WERI-Rb-1 (cell line): ENCODE measurements around the gene GNG7.
A peak's percentile ranks its signal among the peaks of the same experiment; 100 is the strongest.

ENCODE experiments used
- DNase-seq: peaks from one replicate; pipeline ENCODE4 v3.0.0-alpha.2; 2020
- H3K27ac ChIP-seq: fragments of 250-450 bp; sonication (Bioruptor Pico); 2 replicates; pipeline ENCODE4 v1.5.1; 2020; ENCODE audit warnings: mild to moderate bottlenecking, moderate library complexity
- H3K27me3 ChIP-seq: fragments of 250-450 bp; sonication (Bioruptor Pico); 2 replicates; pipeline ENCODE4 v1.5.1; 2021; ENCODE audit warnings: mild to moderate bottlenecking, low read depth, moderate library complexity; ENCODE audit not compliant: insufficient read depth, severe bottlenecking
- H3K36me3 ChIP-seq: fragments of 250-450 bp; sonication (Bioruptor Pico); 2 replicates; pipeline ENCODE4 v1.5.1; 2020; ENCODE audit warnings: mild to moderate bottlenecking, moderate library complexity
- H3K4me3 ChIP-seq: 2 replicates; pipeline ENCODE4 v1.5.1; 2011; ENCODE audit warnings: low read depth, mild to moderate bottlenecking, control low read depth, low read length
- H3K9me3 ChIP-seq: fragments of 250-450 bp; sonication (Bioruptor Pico); 2 replicates; pipeline ENCODE4 v1.5.1; 2021; ENCODE audit warnings: mild to moderate bottlenecking, moderate library complexity; ENCODE audit not compliant: severe bottlenecking
- CTCF ChIP-seq: IDR thresholded peaks from 2 replicates; pipeline ENCODE4 v1.5.1; 2011; ENCODE audit warnings: low read depth, mild to moderate bottlenecking, control low read depth, inconsistent platforms, low read length

Gene GNG7

GRCh38 chr19:2702170-2703076 lies at the start of gene GNG7:
GNG7 (minus strand) TSS chr19:2702694; CDS start chr19:2520688, 182,006 bp downstream.
- DNase-seq: peak; percentile 92
- no peak for TF ChIP-seq CTCF
- H3K9me3 ChIP-seq: no peaks in the 10 kb centered on the region
- H3K4me3 ChIP-seq: peak within 1 kb of the TSS; percentile 52
- H3K27ac ChIP-seq: no peak within 1 kb of the TSS
- H3K36me3 ChIP-seq: no peaks in the 10 kb centered on the region
- H3K27me3 ChIP-seq: peaks cover 12% of the 10 kb centered on the region

- Histone ChIP-seq H3K36me3 (peaks cover 32% of the 10 kb centered on the region), H3K27ac (no peak overlapping the region), H3K27me3 (no peaks in the 10 kb centered on the region), H3K4me3 (no peak overlapping the region), H3K9me3 (no peaks in the 10 kb centered on the region)
- DNase-seq: no peak
- TF ChIP-seq CTCF: no peak
Observed at GRCh38 chr19:2751438-2751830, 48.9 kb upstream of the GNG7 start.

GRCh38 chr19:2750808-2751437 lies 48.4 kb upstream of the GNG7 start:
- H3K27me3 ChIP-seq: no peaks in the 10 kb centered on the region
- no peaks in the 10 kb centered on the region for H3K9me3 ChIP-seq
- TF ChIP-seq CTCF: no peak
- H3K4me3 ChIP-seq: no peak overlapping the region
- DNase-seq: no peak
- H3K36me3 ChIP-seq: peaks cover 28% of the 10 kb centered on the region
- no peak overlapping the region for H3K27ac ChIP-seq

- DNase-seq: no peak
- TF ChIP-seq CTCF: no peak
Observed at GRCh38 chr19:2747349-2747748, 44.9 kb upstream of the GNG7 start.

GRCh38 chr19:2744113-2744512 lies 41.6 kb upstream of the GNG7 start:
- no peaks in the 10 kb centered on the region for H3K9me3 ChIP-seq
- H3K4me3 ChIP-seq: no peak overlapping the region
- H3K27ac ChIP-seq: no peak overlapping the region
- H3K27me3 ChIP-seq: no peaks in the 10 kb centered on the region
- DNase-seq: no peak
- no peak for TF ChIP-seq CTCF
- H3K36me3 ChIP-seq: no peaks in the 10 kb centered on the region

More at GRCh38 chr19:2747349-2747748, 44.9 kb upstream of the GNG7 start:
- H3K27ac ChIP-seq: no peak overlapping the region
- no peak overlapping the region for H3K4me3 ChIP-seq
- H3K36me3 ChIP-seq: no peaks in the 10 kb centered on the region
- no peaks in the 10 kb centered on the region for H3K27me3 ChIP-seq
- H3K9me3 ChIP-seq: no peaks in the 10 kb centered on the region
